H9 (cell line): ENCODE data around the gene SYNE2. TPM values are rescaled to one million over a fixed set of nuclear protein-coding genes. Genes with fewer than 3 reads are reported as not detected.

ENCODE experiments used
- DNase-seq: peaks from one replicate; pipeline ENCODE4 v3.0.0-alpha.2; 2017
- H2AFZ ChIP-seq: one replicate; pipeline ENCODE4 v1.6.1; 2013; ENCODE audit warnings: mild to moderate bottlenecking, low read length, control low read depth, moderate library complexity
- H2AK5ac ChIP-seq: 2 replicates; pipeline ENCODE4 v1.6.1; 2013; ENCODE audit warnings: low read length, control low read depth, mixed read lengths; ENCODE audit not compliant: insufficient read length
- H2BK120ac ChIP-seq: one replicate; pipeline ENCODE4 v1.6.1; 2013; ENCODE audit warnings: low read depth, mild to moderate bottlenecking, low read length, control low read depth, inconsistent platforms; ENCODE audit not compliant: poor library complexity, severe bottlenecking
- H2BK12ac ChIP-seq: 2 replicates; pipeline ENCODE4 v1.6.1; 2013; ENCODE audit warnings: low read length, control low read depth, mixed read lengths, low read depth; ENCODE audit not compliant: insufficient read length
- H2BK15ac ChIP-seq: 2 replicates; pipeline ENCODE4 v1.6.1; 2013; ENCODE audit warnings: low read depth, low read length, control low read depth
- H2BK20ac ChIP-seq: one replicate; pipeline ENCODE4 v1.6.1; 2013; ENCODE audit warnings: low read depth, mild to moderate bottlenecking, low read length, control low read depth, inconsistent platforms; ENCODE audit not compliant: poor library complexity, severe bottlenecking
- H2BK5ac ChIP-seq: 2 replicates; pipeline ENCODE4 v1.6.1; 2013; ENCODE audit warnings: low read length, control low read depth, mixed read lengths; ENCODE audit not compliant: insufficient read length
- H3K14ac ChIP-seq: 2 replicates; pipeline ENCODE4 v1.6.1; 2013; ENCODE audit warnings: low read length, control low read depth; ENCODE audit not compliant: insufficient read depth
- H3K18ac ChIP-seq: 2 replicates; pipeline ENCODE4 v1.6.1; 2013; ENCODE audit warnings: low read depth, mild to moderate bottlenecking, mixed read lengths, low read length, control low read depth; ENCODE audit not compliant: insufficient read length
- H3K23ac ChIP-seq: 2 replicates; pipeline ENCODE4 v1.6.1; 2013; ENCODE audit warnings: low read length, control low read depth, mixed read lengths, low read depth; ENCODE audit not compliant: insufficient read length
- H3K23me2 ChIP-seq: 2 replicates; pipeline ENCODE4 v1.6.1; 2013; ENCODE audit warnings: low read depth, mild to moderate bottlenecking, mixed read lengths, low read length, control low read depth; ENCODE audit not compliant: insufficient read length, poor library complexity, severe bottlenecking
- H3K27ac ChIP-seq: 2 replicates; pipeline ENCODE4 v1.5.1; 2013; ENCODE audit warnings: low read length, control low read depth, mixed read lengths, low read depth; ENCODE audit not compliant: insufficient read length
- H3K27me3 ChIP-seq: 2 replicates; pipeline ENCODE4 v1.6.1; 2013; ENCODE audit warnings: low read length, control low read depth, inconsistent platforms; ENCODE audit not compliant: insufficient read depth
- H3K4ac ChIP-seq: 2 replicates; pipeline ENCODE4 v1.6.1; 2013; ENCODE audit warnings: low read depth, mild to moderate bottlenecking, control low read depth, inconsistent platforms, low read length, moderate library complexity
- H3K4me1 ChIP-seq: 2 replicates; pipeline ENCODE4 v1.6.1; 2013; ENCODE audit warnings: low read length, control low read depth, inconsistent platforms; ENCODE audit not compliant: insufficient read depth
- H3K4me2 ChIP-seq: 2 replicates; pipeline ENCODE4 v1.6.1; 2013; ENCODE audit warnings: low read length, control low read depth, mixed read lengths; ENCODE audit not compliant: insufficient read length, insufficient read depth
- H3K56ac ChIP-seq: 2 replicates; pipeline ENCODE4 v1.6.1; 2013; ENCODE audit warnings: low read depth, mild to moderate bottlenecking, mixed read lengths, low read length, control low read depth; ENCODE audit not compliant: insufficient read length
- H3K79me1 ChIP-seq: 2 replicates; pipeline ENCODE4 v1.6.1; 2013; ENCODE audit warnings: low read depth, mild to moderate bottlenecking, moderate library complexity, low read length, control low read depth, inconsistent platforms; ENCODE audit not compliant: insufficient read depth, poor library complexity, severe bottlenecking
- H3K79me2 ChIP-seq: 2 replicates; pipeline ENCODE4 v1.6.1; 2013; ENCODE audit warnings: low read length, control low read depth, inconsistent platforms; ENCODE audit not compliant: insufficient read depth
- H3K9ac ChIP-seq: 2 replicates; pipeline ENCODE4 v1.6.1; 2013; ENCODE audit warnings: low read length, control low read depth, mixed read lengths; ENCODE audit not compliant: insufficient read length; ENCODE audit errors: extremely low read depth
- H3K9me3 ChIP-seq: one replicate; pipeline ENCODE4 v1.6.1; 2013; ENCODE audit warnings: low read depth, low read length, inconsistent platforms; ENCODE audit not compliant: control insufficient read depth
- H3T11ph ChIP-seq: one replicate; pipeline ENCODE4 v1.6.1; 2013; ENCODE audit warnings: mild to moderate bottlenecking, low read length, control low read depth, inconsistent platforms
- H4K20me1 ChIP-seq: one replicate; pipeline ENCODE4 v1.6.1; 2013; ENCODE audit not compliant: control insufficient read depth, insufficient read length, insufficient read depth
- H4K5ac ChIP-seq: 2 replicates; pipeline ENCODE4 v1.6.1; 2013; ENCODE audit warnings: low read depth, mild to moderate bottlenecking, mixed read lengths, low read length, control low read depth; ENCODE audit not compliant: insufficient read length
- H4K8ac ChIP-seq: replicated peaks from 2 replicates; pipeline ENCODE4 v1.6.1; 2013; ENCODE audit warnings: low read length, control low read depth, mixed read lengths, low read depth; ENCODE audit not compliant: insufficient read length
- H4K91ac ChIP-seq: 2 replicates; pipeline ENCODE4 v1.6.1; 2013; ENCODE audit warnings: low read depth, mild to moderate bottlenecking, moderate library complexity, mixed read lengths, low read length, control low read depth; ENCODE audit not compliant: insufficient read length
- H3K27ac Mint-ChIP-seq, 3 experiments: 2 replicates in 2 of 3; 3 replicates in 1 of 3; pipeline ENCODE4 v1.8.0; 2020 to 2021; ENCODE audit warnings: mixed read lengths in 3 of 3, mild to moderate bottlenecking in 1 of 3, moderate library complexity in 1 of 3
- H3K27me3 Mint-ChIP-seq: 2 replicates; pipeline ENCODE4 v1.8.0; 2021; ENCODE audit warnings: low read depth, mild to moderate bottlenecking, moderate library complexity, mixed read lengths
- H3K36me3 Mint-ChIP-seq, 3 experiments: 2 replicates in 2 of 3; 3 replicates in 1 of 3; pipeline ENCODE4 v1.8.0; 2020 to 2021; ENCODE audit warnings: low read depth in 3 of 3, mixed read lengths in 3 of 3; ENCODE audit not compliant: insufficient read depth in 1 of 3
- H3K4me1 Mint-ChIP-seq, 2 experiments: 2 replicates each; pipeline ENCODE4 v1.8.0; 2020; ENCODE audit warnings: mixed read lengths in 2 of 2
- H3K4me3 Mint-ChIP-seq, 2 experiments: 2 replicates in 1 of 2; 3 replicates in 1 of 2; pipeline ENCODE4 v1.8.0; 2020 to 2021; ENCODE audit warnings: mild to moderate bottlenecking in 2 of 2, mixed read lengths in 2 of 2, moderate library complexity in 1 of 2
- H3K9me3 Mint-ChIP-seq, 2 experiments: 2 replicates in 1 of 2; 3 replicates in 1 of 2; pipeline ENCODE4 v1.8.0; 2020; ENCODE audit warnings: mild to moderate bottlenecking in 2 of 2, mixed read lengths in 2 of 2, moderate library complexity in 1 of 2
- CTCF ChIP-seq: fragments of 200-600 bp; sonication (generic); conservative IDR thresholded peaks from 3 replicates; pipeline ENCODE4 v1.8.0; 2021; ENCODE audit warnings: antibody characterized with exemption, mild to moderate bottlenecking
- WGBS: extraction: QIAGEN DNeasy Blood & Tissue Kit; methylation state at CpG from one replicate; pipeline ENCODE4 v1.1.7; 2013; ENCODE audit warnings: missing lambda C conversion rate, low lambda C conversion rate, mixed read lengths; ENCODE audit not compliant: insufficient read length; ENCODE audit errors: extremely low coverage; 5-methylcytosine and 5-hydroxymethylcytosine counted together
- total RNA-seq: library from RNA; stranded (reverse); gene quantifications from 2 replicates; pipeline ENCODE4 v1.2.1, GENCODE V29; 2021

SYNE2 gene
- total RNA-seq, 1 experiment from 2014 or later: 43.3 TPM

GRCh38 chr14:64266239-64266638 is 413.4 kb downstream of the SYNE2 start:
- no peak overlapping the region for H3T11ph ChIP-seq
- H3K79me2 ChIP-seq: no peaks in the 10 kb centered on the region
- no peak overlapping the region for H4K8ac ChIP-seq
- H3K18ac ChIP-seq: no peak overlapping the region
- Mint-ChIP-seq H3K36me3 (no peaks in the 10 kb centered on the region), H3K4me3 (no peak overlapping the region), H3K4me1 (no peaks in the 10 kb centered on the region), H3K27ac (no peak overlapping the region), H3K9me3 (no peaks in the 10 kb centered on the region), H3K27me3 (no peaks in the 10 kb centered on the region)
- no peak overlapping the region for H4K91ac ChIP-seq
- H3K9ac ChIP-seq: no peak overlapping the region
- no peak overlapping the region for H2BK20ac ChIP-seq
- TF ChIP-seq CTCF: no peak
- WGBS: no CpG with 5 or more reads among the region's 2 CpGs
- H3K56ac ChIP-seq: no peak overlapping the region
- H3K27me3 ChIP-seq: no peaks in the 10 kb centered on the region
- H3K4me1 ChIP-seq: no peaks in the 10 kb centered on the region
- no peak overlapping the region for H3K23ac ChIP-seq
- H2AK5ac ChIP-seq: no peak overlapping the region
- H3K4ac ChIP-seq: no peak overlapping the region
- H2BK15ac ChIP-seq: no peak overlapping the region
- H2BK120ac ChIP-seq: no peak overlapping the region
- H2BK5ac ChIP-seq: no peak overlapping the region
- H3K79me1 ChIP-seq: no peaks in the 10 kb centered on the region
- H2AFZ ChIP-seq: no peak overlapping the region
- no peak overlapping the region for H3K27ac ChIP-seq
- no peak overlapping the region for H3K14ac ChIP-seq
- no peak overlapping the region for H2BK12ac ChIP-seq
- no peak for DNase-seq
- no peaks in the 10 kb centered on the region for H3K9me3 ChIP-seq
- no peaks in the 10 kb centered on the region for H3K23me2 ChIP-seq
- H3K4me2 ChIP-seq: no peak overlapping the region
- no peaks in the 10 kb centered on the region for H4K20me1 ChIP-seq
- no peak overlapping the region for H4K5ac ChIP-seq
